Measurements from ENCODE around the gene SERPINB7. TPM values are rescaled to one million over a fixed set of nuclear protein-coding genes. Genes with fewer than 3 reads are reported as not detected.

SERPINB7 gene
- total RNA-seq, 4 donors from 2014 or later, result not detected

DNA sequence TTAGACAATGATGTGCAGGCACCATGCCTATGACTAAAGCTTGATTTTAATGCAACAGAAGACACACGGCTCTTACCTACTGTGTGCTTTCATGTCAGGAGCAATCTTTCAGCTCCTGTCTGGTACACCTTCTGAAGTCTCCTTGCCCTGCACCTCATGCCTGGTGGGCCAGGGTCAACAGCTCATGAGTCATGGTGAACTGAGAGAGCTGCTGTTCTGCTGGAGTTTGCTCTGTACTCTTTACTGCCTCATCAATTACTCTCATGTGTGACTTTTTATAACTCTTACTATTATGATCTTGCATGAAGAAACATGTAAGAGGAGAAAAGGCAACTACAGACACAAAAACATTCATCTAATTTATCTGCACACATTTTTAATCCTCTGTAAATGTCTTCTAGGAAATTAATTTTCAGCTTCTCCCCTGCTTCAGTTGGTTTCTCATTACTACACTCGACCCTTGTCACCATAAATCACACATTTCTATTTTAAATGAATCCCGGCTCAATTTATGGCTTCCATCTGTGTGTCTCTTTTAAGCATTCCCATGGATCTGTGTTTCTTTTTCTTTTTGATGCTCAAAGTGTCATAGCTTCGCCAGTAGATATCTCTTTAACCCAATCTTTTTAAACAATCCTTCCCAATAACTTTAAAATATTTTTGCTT, 9.7 kb downstream of the SERPINB7 start:
- TF ChIP-seq, protein P1, sequence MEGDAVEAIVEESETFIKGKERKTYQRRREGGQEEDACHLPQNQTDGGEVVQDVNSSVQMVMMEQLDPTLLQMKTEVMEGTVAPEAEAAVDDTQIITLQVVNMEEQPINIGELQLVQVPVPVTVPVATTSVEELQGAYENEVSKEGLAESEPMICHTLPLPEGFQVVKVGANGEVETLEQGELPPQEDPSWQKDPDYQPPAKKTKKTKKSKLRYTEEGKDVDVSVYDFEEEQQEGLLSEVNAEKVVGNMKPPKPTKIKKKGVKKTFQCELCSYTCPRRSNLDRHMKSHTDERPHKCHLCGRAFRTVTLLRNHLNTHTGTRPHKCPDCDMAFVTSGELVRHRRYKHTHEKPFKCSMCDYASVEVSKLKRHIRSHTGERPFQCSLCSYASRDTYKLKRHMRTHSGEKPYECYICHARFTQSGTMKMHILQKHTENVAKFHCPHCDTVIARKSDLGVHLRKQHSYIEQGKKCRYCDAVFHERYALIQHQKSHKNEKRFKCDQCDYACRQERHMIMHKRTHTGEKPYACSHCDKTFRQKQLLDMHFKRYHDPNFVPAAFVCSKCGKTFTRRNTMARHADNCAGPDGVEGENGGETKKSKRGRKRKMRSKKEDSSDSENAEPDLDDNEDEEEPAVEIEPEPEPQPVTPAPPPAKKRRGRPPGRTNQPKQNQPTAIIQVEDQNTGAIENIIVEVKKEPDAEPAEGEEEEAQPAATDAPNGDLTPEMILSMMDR (IDR thresholded peaks at IDR 0.05), result no peak
- TF ChIP-seq POLR2A (IDR thresholded peaks at IDR 0.05), result no peak

DNA sequence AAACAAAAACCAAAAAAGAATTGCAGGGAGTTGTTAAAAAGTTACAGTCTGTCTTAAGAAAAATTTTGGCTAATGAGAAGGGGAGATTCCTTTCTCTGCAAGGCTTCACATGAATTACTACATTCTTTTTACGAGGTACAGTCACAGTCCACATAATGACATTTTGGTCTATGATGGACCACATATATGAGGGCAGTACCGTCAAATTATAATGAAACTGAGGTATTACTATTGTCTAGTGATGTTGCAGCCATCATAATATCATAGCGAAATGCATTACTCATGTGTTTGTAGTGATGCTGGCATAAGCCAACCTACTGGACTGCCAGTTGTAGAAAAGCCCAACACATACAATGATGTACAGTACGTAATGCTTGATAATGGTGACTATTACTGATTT, 12.5 kb downstream of the SERPINB7 start:
- H3K27ac ChIP-seq, result no peak overlapping the region
- no peaks in the 10 kb centered on the region for H3K36me3 ChIP-seq
- H3K9me3 ChIP-seq, result no peaks in the 10 kb centered on the region
- TF ChIP-seq, protein P1 (IDR thresholded peaks at IDR 0.05), result no peak
- no peak for TF ChIP-seq POLR2A (IDR thresholded peaks at IDR 0.05)
- H3K27me3 ChIP-seq, result no peaks in the 10 kb centered on the region
- no peak overlapping the region for H3K4me3 ChIP-seq
- intact Hi-C loops (cut with DNase I; ENCODE audit: low total_unique reads), result no loop called here
- H3K4me1 ChIP-seq, result no peaks in the 10 kb centered on the region
- no peak for DNase-seq

More for the DNA sequence above, 9.7 kb downstream of the SERPINB7 start:
- Histone ChIP-seq H3K4me3 (no peak overlapping the region), H3K36me3 (no peaks in the 10 kb centered on the region), H3K4me1 (no peaks in the 10 kb centered on the region), H3K9me3 (no peaks in the 10 kb centered on the region), H3K27ac (no peak overlapping the region), H3K27me3 (no peaks in the 10 kb centered on the region)
- DNase-seq, result no peak
- intact Hi-C loops (cut with DNase I; ENCODE audit: low total_unique reads), result no loop called here

DNA sequence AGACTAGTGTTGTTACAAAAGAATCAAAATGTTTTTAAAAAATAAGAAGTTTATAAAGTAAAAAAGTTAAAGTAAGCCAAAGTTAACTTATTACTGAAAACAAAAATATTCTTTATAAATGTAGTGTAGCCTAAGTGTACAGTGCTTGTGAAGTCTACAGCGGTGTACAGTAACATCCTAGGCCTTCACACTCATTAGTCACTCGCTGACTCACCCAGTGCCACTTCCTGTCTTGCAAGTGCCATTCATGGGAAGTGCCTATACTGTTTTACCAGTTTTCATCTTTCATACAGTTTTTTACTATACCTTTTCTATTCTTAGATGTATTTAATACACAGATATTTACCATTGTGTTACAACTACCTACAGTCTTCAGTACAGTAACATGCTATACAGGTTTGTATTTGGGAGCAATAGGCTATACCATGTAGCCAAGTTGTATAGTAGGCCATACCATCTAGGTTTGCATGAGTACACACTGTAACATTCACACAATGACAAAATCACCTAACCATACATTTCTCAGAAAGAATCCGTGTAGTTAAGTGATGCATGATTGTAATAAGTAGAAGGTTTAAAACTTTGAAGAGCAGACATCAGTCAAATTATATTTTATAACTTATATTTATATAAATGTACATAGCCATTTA, 13.4 kb downstream of the SERPINB7 start:
- no peak for TF ChIP-seq POLR2A (IDR thresholded peaks at IDR 0.05)
- TF ChIP-seq, protein P1 (IDR thresholded peaks at IDR 0.05), result no peak
- no peak overlapping the region for H3K27ac ChIP-seq
- H3K36me3 ChIP-seq, result no peaks in the 10 kb centered on the region
- intact Hi-C loops (cut with DNase I; ENCODE audit: low total_unique reads), result no loop called here
- no peaks in the 10 kb centered on the region for H3K4me1 ChIP-seq
- no peak overlapping the region for H3K4me3 ChIP-seq
- DNase-seq, result no peak
- H3K9me3 ChIP-seq, result no peaks in the 10 kb centered on the region
- no peaks in the 10 kb centered on the region for H3K27me3 ChIP-seq

DNA sequence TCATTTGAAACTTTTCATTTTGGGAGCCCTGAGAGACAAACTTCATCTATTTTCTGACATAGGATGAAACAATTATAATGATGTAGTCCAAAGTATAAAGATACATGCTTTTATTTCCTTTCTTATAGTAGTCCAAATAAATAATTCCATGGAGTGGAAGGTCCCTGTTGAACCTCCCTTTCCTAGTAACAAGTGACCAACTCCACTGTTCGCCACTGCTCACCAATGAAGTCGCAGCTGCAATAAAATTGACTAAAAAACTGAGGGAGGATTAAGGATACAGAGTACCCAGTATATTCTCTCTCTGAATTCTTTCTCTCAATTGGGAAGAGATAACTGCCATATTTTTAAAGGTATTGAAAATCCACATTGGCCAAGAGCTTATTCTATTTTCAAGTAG, 14.1 kb downstream of the SERPINB7 start:
- H3K27me3 ChIP-seq, result no peaks in the 10 kb centered on the region
- no peaks in the 10 kb centered on the region for H3K36me3 ChIP-seq
- H3K4me1 ChIP-seq, result no peaks in the 10 kb centered on the region
- no peak for DNase-seq
- H3K9me3 ChIP-seq, result no peaks in the 10 kb centered on the region
- no peak overlapping the region for H3K4me3 ChIP-seq
- H3K27ac ChIP-seq, result no peak overlapping the region
- intact Hi-C loops (cut with DNase I; ENCODE audit: low total_unique reads), result no loop called here
- TF ChIP-seq, protein P1 (IDR thresholded peaks at IDR 0.05), result no peak
- no peak for TF ChIP-seq POLR2A (IDR thresholded peaks at IDR 0.05)

DNA sequence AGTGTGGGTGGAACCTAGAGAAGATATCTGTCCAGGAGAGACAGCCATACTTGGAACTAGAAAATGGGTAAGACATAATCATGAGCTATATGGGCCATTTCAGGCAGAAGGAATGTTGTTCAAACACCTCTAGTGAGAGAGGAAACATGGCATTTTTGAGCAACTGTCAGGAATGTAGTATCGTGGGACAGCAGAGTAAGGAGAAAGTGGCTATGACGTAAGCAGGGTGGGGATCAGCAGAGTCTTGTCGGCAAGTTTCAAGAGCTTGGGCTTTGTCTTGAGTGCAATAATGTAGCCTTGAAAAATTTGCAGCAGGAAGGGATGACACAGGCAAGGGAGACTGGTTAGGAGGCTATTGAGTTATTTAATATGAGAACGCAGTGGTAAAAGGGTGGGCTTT, 20.4 kb downstream of the SERPINB7 start:
- intact Hi-C loops (cut with DNase I; ENCODE audit: low total_unique reads), result no loop called here
- no peaks in the 10 kb centered on the region for H3K36me3 ChIP-seq
- no peaks in the 10 kb centered on the region for H3K9me3 ChIP-seq
- H3K27me3 ChIP-seq, result no peaks in the 10 kb centered on the region
- TF ChIP-seq, protein P1 (IDR thresholded peaks at IDR 0.05), result no peak
- TF ChIP-seq POLR2A (IDR thresholded peaks at IDR 0.05), result no peak
- H3K4me3 ChIP-seq, result no peak overlapping the region
- H3K4me1 ChIP-seq, result no peaks in the 10 kb centered on the region
- DNase-seq, result no peak
- no peak overlapping the region for H3K27ac ChIP-seq
